ENCODE data around the gene IGIP. TPM values are rescaled to one million over a fixed set of nuclear protein-coding genes. Genes with fewer than 3 reads are reported as not detected.
A peak's percentile ranks its signal among the peaks of the same experiment; 100 is the strongest.

The IGIP gene
- total RNA-seq, 1 donor from 2014 or later, result 0.98 TPM

DNA sequence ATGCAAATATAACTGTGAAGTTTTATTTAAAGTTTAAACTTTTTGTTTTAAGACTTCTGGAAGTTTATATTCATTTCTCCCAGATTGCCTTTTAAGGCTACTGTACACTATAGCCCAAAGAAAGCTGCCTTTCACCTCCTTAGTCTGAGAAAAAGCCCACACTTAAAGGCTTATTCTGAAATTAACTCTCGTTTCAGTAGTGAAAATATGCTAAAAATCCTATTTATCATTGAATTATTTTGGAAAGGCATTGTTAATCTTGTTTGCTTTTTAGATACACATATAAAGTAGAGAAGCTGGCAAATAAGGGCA is 15.1 kb upstream of the IGIP start:
- Mint-ChIP-seq H3K4me1 (ENCODE audit: low read depth, unreplicated experiment) (peaks cover 7% of the 10 kb centered on the region), H3K4me3 (ENCODE audit: unreplicated experiment) (no peak overlapping the region), H3K27ac (ENCODE audit: unreplicated experiment) (no peak overlapping the region), H3K9me3 (ENCODE audit: unreplicated experiment) (peaks cover 12% of the 10 kb centered on the region), H3K36me3 (ENCODE audit: unreplicated experiment) (no peaks in the 10 kb centered on the region), H3K27me3 (ENCODE audit: unreplicated experiment) (peaks cover 18% of the 10 kb centered on the region)
- DNase-seq, result no peak
- TF ChIP-seq, protein P1, sequence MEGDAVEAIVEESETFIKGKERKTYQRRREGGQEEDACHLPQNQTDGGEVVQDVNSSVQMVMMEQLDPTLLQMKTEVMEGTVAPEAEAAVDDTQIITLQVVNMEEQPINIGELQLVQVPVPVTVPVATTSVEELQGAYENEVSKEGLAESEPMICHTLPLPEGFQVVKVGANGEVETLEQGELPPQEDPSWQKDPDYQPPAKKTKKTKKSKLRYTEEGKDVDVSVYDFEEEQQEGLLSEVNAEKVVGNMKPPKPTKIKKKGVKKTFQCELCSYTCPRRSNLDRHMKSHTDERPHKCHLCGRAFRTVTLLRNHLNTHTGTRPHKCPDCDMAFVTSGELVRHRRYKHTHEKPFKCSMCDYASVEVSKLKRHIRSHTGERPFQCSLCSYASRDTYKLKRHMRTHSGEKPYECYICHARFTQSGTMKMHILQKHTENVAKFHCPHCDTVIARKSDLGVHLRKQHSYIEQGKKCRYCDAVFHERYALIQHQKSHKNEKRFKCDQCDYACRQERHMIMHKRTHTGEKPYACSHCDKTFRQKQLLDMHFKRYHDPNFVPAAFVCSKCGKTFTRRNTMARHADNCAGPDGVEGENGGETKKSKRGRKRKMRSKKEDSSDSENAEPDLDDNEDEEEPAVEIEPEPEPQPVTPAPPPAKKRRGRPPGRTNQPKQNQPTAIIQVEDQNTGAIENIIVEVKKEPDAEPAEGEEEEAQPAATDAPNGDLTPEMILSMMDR (IDR thresholded peaks at IDR 0.05; ENCODE audit: partially characterized antibody, unreplicated experiment), result no peak

DNA sequence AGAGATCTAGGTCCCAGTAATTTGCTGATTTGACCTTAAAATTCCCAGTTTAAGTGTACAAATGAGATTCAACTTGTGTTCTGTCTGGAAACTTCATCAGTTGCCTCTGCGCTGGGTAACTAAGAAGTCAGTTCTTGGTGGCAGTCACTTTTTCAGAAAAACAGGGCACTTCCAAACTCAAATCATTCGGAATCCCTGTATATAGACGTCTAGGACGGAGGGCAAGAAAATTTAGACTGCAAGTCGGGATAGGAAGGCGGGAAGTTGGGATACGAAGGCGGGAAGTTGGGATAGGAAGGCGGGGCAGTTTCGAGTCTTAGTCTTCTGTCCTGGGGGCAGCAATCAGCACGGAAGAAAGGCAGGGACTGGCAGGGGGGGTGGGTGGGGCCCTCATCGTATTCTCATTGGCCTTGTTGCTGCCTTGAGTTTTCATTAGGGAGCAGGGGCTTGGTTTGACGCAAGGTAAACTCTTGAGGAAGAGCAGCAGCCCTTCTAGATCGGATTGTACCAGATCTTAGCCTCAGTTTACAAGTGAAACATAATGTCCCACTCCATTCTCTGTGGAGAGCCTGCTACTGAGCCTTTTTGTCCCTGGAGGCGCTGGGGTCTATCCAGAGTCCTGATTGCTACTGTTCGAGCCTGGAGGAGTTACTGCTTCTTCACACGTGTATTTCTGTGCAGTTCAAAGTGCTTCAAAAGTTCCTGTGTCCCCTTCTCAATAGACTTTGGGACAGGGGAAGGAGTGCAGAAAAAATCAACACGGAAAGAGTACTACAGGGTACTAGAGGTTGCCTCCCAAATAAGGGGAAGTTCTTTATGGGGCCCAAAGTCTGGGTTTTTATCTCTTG is 14.5 kb upstream of the IGIP start:
- TF ChIP-seq, protein P1 (IDR thresholded peaks at IDR 0.05; ENCODE audit: partially characterized antibody, unreplicated experiment), result no peak
- peaks cover 12% of the 10 kb centered on the region for H3K9me3 Mint-ChIP-seq (ENCODE audit: unreplicated experiment)
- H3K27me3 Mint-ChIP-seq (ENCODE audit: unreplicated experiment), result peaks cover 18% of the 10 kb centered on the region
- H3K36me3 Mint-ChIP-seq (ENCODE audit: unreplicated experiment), result no peaks in the 10 kb centered on the region
- DNase-seq, result no peak
- H3K27ac Mint-ChIP-seq (ENCODE audit: unreplicated experiment), result no peak overlapping the region
- H3K4me3 Mint-ChIP-seq (ENCODE audit: unreplicated experiment), result no peak overlapping the region
- peaks cover 7% of the 10 kb centered on the region for H3K4me1 Mint-ChIP-seq (ENCODE audit: low read depth, unreplicated experiment)

DNA sequence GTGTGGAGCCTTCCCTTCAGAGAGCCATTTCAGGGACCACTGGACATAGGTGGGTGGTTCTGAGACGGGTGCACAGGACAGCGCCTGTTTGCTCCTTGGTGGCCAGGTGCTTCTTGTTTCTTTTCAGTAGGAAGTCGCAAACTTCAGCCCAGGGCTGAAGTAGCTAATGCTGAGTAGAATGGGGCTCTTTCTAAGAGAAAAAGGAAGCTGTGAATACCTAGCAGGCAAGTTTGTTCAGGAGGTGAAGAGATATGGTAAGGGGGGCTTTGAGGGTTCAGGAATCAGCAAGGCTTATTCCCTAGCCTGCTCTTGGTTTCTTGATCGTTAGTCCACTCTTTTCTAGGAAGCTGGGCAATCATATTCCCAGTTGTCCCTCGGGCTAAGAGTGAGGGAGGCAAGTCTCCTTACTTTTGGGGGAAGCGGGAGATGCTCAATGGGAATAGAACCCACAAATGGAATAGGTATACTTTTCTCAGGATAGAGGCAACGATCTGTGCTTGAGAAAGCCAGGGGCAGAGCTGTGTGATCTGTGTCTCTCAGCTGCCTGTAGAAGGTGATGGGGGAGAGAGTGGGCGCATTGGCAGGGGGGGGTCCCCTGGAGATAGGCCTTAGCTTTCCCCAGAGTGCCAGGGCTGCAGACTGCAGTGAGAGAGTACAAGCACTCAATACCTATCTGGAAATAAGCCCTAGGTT is 13.7 kb upstream of the IGIP start:
- no peak for DNase-seq
- peaks cover 9% of the 10 kb centered on the region for H3K9me3 Mint-ChIP-seq (ENCODE audit: unreplicated experiment)
- no peaks in the 10 kb centered on the region for H3K36me3 Mint-ChIP-seq (ENCODE audit: unreplicated experiment)
- H3K27me3 Mint-ChIP-seq (ENCODE audit: unreplicated experiment), result peaks cover 18% of the 10 kb centered on the region
- H3K27ac Mint-ChIP-seq (ENCODE audit: unreplicated experiment), result no peak overlapping the region
- H3K4me1 Mint-ChIP-seq (ENCODE audit: low read depth, unreplicated experiment), result peaks cover 6% of the 10 kb centered on the region
- TF ChIP-seq, protein P1 (IDR thresholded peaks at IDR 0.05; ENCODE audit: partially characterized antibody, unreplicated experiment), result no peak
- peak overlapping the region; percentile 84 for H3K4me3 Mint-ChIP-seq (ENCODE audit: unreplicated experiment)

DNA sequence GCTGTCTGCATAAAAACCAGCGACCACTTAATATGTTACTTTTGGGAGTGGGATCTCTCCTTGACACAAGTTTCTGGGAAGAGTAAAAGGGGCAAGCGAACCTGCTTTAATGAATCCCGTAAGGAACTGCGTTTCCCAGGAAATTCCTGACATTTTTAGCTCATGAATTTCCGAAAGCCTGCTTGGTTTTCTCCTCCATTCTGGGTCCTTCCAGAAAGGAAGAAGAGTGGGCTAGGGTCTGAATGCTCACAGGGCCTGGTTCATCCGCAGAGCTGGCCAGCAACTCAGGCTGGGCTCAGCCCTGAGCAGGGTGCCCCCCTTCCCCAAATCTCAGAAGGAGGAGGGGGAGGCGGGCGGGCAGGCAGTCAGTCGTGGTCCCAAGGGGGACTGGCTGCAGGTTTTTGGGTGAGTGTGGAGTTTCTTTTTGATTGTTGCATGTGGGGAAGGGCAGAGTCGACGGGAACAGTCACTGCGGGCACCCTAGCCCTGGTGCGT is 13.0 kb upstream of the IGIP start:
- TF ChIP-seq, protein P1 (IDR thresholded peaks at IDR 0.05; ENCODE audit: partially characterized antibody, unreplicated experiment), result no peak
- Mint-ChIP-seq H3K9me3 (ENCODE audit: unreplicated experiment) (peaks cover 7% of the 10 kb centered on the region), H3K27me3 (ENCODE audit: unreplicated experiment) (peaks cover 18% of the 10 kb centered on the region), H3K36me3 (ENCODE audit: unreplicated experiment) (no peaks in the 10 kb centered on the region), H3K4me1 (ENCODE audit: low read depth, unreplicated experiment) (peaks cover 4% of the 10 kb centered on the region), H3K27ac (ENCODE audit: unreplicated experiment) (no peak overlapping the region), H3K4me3 (ENCODE audit: unreplicated experiment) (peak overlapping the region; percentile 84)
- DNase-seq, result peak; percentile 33

Data from glutamatergic neuron (in vitro differentiated cells).